NCI-H1436 (cell line): ENCODE results near the gene MZF1.
"Not testable (repeated sequence)": the region's sequence is repeated elsewhere in the genome, so short reads cannot be mapped to it uniquely, and the experiment has no call there.

Experiments used
- DNase-seq: peaks from one replicate; lab custom pipeline; 2025; lab: John Stamatoyannopoulos, UW

Gene MZF1

DNA sequence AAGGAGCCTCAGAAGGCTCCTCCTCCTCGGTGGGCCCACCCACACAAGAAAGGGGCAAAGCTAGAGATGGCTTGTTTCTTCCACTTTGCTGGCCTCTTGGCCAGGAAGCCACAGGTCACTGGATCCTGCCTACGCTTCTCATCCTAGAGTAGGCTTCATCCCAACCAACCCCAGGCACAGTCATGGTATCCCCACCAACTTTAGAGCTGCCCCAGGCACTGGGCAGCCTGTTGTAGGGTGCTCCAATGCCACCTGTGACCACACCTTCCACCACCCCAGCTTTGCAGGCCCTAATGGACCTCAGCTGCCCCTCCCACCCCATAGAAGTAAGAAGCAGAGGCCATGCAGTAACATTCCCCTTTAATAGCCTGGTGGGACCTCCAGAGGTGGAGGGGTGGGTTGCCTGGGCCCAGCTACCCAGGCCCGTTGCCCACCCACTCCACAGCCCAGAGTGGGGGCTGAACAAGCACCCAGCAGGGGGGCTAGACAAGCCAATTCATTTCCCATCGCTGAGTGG lies 17.7 kb downstream of the MZF1 start:
- DNase-seq, result no peak

DNA sequence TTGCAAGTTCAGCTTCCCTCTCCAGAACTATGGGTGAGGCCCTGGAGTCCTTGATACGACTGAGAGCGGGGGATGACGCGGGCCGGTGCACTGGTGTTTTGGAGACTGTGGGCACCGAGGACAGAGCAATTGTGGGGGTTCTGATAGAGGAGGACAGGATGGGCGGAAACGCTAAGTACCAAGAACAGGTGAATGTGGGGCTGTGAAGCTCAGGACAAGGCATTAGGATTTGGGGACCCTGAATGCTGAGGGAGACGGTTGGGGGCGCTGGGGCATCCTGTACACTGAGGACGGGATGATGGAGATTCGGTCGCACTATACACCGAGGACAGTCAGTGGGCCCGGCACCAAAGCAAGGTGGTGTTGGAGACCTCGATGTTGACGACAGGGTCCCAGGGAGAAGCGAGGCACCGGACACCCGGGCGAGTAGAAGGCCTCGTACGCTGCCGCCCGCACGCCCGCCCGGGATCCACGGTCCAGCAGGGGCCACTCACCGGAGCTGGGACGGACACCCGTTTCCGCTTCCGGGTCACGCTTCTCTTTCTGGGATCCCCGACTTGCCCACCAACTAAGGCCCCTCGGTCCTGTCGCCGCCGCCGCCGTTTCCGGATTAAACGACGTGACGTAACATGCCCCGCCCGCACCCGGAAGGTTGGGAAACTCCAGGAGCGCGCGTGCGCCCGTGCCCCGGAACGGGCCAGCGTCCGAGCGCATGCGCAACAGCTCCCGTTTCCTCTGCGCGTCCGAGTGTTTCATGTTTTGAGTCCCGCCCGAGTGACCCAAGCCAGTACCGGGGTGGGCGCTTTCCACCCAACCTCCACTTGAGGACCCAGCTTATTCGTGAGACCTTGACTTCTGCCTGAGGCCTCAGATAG lies 18.4 kb downstream of the MZF1 start, which contains the start of gene CHMP2A:
Gene CHMP2A, minus strand, starts transcription at position 612 of the 875 bp plus-strand sequence. CDS start 893 bp downstream, outside the sequence.
- no peak for DNase-seq

DNA sequence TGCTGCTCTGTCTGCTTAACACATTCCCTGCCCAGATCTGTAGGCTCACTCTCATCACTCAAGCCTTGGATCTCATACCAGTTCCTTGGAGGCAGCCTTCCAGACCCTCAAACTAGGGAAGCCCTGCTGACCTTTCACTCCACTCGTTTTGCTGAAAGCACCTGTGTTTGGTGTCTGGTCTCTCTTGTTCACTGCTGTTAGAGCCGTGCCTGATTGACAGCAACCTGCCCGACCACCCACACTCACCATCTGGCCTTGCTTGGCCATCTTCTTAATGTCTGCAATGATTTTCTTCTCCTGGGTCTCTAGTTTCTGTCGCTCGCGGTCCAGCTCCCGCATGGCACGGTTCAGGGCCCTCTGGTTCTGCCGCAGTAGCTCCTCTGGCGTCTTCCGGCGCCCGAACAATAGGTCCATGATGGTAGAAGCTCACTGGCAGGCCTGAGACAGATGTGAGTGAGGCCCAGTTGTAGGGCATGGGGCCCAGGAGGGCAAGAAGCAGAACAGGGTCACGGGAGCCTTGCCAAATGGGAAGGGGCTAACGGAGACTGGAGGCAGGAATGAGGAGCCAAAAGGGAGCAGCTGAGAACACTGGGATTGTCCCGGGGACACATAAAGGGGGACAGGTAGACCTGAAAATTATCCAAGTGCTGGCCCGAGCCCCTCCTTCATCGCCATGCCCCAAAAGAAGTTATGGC lies 19.2 kb downstream of the MZF1 start:
- DNase-seq, result no peak

DNA sequence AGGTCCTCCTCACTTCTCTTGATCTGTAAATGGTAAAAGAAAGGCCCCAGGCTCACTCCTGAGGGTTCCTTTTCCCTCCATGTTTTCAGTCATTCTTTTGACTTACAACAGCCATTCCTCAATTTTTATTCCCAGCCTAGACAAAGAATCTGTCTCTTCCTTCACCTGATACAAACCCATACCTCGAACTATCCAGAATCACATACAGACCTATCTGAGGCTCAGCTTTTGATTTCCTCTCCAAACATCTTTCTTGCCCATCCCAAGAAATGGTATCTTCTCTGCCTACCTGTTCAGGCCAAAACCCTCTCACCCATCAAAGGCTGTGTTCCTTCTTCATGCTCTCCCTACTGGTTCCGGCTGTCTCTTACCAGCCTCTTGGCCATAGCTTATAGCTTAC lies 20.5 kb downstream of the MZF1 start:
- no peak for DNase-seq

DNA sequence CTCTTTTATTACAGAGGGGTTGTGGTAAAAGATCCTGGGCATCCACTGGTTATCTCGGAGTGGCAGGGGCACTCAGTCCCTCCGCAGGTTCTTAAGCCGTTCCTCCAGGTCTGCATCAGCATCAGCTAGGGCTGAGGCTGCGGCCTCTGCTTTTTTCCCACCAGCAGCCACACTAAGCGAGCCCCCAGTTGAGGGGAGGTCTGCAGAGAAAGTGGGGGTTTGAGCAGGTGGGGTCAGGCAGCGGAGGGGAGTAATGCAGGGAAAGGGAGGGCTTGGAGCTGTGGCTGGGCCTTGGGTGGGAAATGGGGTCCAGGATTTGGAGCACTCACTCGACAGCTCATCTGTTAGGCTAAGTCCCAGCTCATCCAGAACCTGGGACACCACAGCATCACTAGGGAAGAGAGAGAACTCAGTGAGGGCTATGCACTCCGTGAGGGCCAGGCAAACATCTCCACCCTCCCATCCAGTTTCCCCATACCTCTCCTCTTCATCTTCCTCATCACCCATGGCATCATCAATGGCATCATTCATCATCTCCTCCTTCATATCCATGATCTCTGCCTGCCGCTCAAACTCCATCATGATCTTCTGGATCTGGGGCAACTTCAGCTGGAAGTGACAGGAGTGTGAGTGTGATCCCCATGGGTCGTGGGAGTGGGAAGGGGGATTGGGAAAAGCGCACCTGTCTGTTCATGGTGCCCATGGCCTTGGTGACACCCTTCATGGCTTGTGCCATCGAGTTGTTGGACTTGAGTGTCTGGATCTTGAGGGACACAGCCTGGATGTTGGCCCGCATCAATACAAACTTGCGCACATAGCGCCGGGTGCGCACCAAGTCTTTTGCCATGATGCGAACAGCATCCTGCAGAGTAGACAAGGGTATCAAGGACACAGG lies 21.3 kb downstream of the MZF1 start:
- no peak for DNase-seq

DNA sequence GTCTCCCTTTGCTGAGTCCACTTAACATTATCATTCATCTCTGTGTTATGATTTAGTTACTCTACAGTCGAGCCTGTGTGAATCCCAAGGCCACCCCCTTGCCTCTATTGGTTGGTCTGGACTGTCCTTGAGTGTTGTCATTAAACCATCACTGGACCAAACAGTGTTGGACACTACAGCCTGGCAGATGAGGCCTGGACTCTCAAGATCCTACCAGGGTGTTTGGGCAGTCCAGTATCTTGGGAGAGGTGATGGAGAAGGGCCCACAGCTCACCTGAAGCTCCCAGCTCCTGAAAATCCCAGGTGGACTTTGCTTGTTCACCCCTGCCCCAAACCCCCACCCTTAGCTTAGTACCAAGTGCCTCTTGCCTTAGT lies 22.0 kb downstream of the MZF1 start:
- DNase-seq, result no peak

DNA sequence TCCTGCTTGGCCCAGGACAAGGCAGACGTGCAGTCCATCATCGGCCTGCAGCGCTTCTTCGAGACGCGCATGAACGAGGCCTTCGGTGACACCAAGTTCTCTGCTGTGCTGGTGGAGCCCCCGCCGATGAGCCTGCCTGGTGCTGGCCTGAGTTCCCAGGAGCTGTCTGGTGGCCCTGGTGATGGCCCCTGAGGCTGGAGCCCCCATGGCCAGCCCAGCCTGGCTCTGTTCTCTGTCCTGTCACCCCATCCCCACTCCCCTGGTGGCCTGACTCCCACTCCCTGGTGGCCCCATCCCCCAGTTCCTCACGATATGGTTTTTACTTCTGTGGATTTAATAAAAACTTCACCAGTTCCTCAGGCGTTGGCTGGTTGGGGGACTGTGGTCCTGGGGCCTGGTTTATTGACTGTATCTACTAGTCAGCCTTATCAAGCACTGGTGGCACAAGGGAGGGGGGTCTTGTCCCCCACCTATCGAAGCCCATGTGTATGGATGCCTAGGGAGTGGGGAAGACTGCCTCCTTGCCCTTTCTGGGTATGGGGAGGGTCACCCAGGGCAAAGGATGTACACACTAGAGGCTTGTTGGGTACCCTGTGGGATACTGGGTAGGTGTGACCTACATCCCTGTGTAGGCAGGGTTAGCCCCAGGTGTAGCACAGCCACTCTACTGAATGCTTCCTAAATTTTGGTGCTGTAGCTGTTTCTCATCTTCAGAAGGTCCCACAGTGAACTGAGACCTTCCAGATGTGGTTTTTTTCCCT lies 22.6 kb downstream of the MZF1 start:
- no peak for DNase-seq

DNA sequence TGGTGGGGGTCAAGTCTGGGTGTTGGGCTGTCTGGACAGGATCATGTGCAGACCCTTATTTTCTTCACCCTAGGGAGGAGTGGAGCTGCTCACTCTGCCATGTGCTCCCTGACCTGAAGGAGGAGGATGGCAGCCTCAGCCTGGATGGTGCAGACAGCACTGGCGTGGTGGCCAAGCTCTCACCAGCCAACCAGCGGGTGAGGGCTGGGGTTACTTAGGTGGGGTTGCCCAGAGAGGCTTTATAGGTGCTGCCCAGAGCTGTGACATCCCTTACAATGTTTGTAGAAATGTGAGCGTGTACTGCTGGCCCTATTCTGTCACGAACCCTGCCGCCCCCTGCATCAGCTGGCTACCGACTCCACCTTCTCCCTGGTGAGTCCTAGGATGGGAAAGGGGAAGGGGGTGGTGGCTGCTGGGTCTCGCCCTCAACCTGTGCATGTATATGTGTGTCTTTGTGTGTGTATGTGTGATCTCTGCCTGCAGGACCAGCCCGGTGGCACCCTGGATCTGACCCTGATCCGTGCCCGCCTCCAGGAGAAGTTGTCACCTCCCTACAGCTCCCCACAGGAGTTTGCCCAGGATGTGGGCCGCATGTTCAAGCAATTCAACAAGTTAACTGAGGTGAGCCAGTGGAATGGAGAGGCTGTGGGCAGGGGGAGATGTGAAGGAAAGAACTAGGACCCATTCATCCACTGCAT lies 23.3 kb downstream of the MZF1 start:
- DNase-seq, result no peak

DNA sequence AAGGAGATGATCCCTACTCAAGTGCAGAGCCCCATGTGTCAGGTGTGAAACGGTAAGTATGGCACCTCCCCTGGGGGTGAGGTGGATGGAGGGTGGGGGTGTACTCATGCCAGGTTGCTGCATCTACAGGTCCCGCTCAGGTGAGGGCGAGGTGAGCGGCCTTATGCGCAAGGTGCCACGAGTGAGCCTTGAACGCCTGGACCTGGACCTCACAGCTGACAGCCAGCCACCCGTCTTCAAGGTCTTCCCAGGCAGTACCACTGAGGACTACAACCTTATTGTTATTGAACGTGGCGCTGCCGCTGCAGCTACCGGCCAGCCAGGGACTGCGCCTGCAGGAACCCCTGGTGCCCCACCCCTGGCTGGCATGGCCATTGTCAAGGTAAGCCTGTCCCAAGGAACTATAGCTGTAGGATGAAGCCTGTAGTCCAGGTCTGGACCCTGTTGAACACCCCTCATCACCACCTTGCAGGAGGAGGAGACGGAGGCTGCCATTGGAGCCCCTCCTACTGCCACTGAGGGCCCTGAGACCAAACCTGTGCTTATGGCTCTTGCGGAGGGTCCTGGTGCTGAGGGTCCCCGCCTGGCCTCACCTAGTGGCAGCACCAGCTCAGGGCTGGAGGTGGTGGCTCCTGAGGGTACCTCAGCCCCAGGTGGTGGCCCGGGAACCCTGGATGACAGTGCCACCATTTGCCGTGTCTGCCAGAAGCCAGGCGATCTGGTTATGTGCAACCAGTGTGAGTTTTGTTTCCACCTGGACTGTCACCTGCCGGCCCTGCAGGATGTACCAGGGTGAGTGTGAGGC lies 24.1 kb downstream of the MZF1 start:
- no peak for DNase-seq

DNA sequence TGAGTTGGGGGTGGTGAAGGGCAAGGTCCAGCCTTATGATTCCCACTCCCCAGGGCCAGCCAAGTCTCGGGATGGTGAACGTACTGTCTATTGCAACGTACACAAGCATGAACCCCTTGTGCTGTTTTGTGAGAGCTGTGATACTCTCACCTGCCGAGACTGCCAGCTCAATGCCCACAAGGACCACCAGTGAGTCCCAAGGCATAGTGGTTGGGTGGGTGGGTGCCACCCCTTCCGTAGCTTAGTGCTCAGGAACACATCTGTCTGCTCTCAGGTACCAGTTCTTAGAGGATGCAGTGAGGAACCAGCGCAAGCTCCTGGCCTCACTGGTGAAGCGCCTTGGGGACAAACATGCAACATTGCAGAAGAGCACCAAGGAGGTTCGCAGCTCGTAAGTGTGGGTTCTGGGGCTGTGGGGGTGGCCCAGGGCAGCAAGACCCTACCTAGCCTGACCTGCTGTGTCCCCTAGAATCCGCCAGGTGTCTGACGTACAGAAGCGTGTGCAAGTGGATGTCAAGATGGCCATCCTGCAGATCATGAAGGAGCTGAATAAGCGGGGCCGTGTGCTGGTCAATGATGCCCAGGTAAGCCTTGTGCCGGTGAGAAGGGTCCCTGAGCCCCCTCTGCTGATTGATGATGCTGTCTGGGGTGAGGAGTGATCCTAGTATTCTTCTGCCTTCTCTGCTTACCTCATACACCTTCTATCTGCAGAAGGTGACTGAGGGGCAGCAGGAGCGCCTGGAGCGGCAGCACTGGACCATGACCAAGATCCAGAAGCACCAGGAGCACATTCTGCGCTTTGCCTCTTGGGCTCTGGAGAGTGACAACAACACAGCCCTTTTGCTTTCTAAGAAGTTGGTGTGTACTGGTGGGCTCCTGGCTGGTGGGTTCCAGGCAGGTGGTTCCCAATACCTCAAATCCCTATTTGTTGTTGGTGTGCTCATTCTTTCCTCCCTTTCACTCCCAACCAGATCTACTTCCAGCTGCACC lies 25.5 kb downstream of the MZF1 start:
- DNase-seq, result no peak

DNA sequence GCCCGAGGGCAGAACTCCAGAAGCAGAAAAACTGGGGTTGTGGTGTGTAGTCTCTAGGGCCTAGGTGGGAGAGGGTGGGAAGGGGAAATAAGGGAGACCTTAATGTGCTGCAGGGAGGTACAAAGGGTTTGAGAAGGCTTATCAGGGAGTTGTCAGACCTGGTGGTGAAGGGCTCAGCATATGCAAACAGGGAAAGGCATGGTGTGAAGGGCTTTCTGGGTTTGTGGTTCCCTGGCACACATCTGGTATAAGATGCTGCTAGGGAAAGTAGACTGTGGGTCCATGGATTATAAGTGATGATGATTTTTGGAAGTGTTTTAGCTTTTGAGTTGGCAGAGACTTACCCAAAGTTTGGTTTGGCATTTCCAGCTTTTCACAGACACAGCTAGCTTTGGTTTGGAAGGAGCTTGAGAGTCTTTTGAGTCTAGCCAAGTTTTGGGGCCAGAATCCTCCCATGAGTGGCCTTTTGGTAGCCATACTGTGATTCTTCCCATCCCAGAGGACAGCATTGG lies 27.1 kb downstream of the MZF1 start:
- DNase-seq, result no peak

DNA sequence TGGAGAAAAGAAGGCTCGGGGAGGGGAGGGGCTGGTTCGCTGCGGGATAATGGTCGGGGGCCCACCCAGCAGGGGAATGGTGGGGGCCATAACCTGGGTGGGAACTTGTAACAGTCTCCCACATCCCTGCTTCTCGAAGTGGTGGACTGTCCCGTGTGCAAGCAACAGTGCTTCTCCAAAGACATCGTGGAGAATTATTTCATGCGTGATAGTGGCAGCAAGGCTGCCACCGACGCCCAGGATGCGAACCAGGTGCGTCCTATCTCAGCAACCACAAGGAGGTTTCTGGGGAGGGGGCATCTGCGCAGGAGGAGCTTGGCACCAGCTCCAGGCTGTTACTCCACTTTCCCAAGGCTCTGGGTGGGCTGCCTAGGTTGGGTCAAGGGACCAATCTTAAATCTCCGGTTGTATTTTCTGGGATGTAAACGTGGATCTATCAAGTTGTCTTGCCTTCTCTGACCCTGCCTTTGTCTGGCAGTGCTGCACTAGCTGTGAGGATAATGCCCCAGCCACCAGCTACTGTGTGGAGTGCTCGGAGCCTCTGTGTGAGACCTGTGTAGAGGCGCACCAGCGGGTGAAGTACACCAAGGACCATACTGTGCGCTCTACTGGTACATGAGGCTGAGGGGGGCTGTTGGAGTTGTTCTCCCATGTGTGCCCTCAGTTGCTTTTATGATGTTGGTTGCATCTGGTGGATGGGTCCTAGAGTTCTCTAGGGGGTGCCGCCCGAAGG lies 27.7 kb downstream of the MZF1 start:
- DNase-seq, result no peak

DNA sequence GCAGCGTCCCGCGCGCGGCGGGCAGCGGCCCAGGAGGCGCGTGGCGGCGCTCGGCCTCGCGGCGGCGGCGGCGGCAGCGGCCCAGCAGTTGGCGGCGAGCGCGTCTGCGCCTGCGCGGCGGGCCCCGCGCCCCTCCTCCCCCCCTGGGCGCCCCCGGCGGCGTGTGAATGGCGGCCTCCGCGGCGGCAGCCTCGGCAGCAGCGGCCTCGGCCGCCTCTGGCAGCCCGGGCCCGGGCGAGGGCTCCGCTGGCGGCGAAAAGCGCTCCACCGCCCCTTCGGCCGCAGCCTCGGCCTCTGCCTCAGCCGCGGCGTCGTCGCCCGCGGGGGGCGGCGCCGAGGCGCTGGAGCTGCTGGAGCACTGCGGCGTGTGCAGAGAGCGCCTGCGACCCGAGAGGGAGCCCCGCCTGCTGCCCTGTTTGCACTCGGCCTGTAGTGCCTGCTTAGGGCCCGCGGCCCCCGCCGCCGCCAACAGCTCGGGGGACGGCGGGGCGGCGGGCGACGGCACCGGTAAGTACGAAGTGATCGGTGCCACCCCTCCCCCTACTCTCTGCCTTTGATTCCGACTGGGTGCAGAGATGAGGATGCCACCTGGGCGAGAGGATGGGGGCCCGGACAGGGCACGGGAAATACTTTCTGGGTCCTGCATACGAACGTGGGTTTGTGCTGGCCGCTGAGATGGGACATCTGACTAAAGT lies 28.4 kb downstream of the MZF1 start:
- no peak for DNase-seq

DNA sequence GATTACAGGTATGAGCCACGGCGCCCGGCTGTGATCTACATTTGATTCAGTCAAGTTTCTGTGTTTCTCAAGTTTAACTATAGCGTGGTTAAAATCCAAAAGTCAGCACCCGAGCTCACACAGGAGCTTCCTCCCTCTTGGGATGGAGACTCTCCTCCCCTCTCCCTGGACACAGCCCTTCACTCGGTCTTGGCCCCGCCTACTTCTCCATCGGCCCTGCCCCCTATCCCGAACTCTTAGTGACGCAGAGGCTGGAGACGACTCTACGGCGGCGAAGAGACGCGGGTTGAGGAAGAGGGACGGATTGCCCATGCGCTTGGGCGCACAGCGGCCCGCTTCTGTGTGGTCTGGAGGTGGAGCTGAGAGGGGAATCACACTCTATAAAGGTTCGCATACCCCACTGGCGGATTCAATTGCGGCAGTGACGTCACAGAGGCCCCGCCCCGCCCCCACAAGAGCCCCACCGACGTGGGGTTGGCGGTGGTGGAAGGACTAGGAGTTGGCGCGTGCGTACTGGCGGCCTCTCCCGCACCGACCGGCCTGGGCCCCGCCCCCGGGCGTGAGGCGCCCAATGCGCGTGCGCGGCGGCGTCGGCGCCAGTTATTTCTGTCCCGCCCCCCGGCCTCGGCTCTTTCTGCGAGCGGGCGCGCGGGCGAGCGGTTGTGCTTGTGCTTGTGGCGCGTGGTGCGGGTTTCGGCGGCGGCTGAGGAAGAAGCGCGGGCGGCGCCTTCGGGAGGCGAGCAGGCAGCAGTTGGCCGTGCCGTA lies 29.1 kb downstream of the MZF1 start, which contains the start of gene TRIM28:
Gene TRIM28, plus strand, starts transcription at position 239 of the 765 bp plus-strand sequence. CDS start 694 bp downstream, outside the sequence.
- DNase-seq, result no peak

DNA sequence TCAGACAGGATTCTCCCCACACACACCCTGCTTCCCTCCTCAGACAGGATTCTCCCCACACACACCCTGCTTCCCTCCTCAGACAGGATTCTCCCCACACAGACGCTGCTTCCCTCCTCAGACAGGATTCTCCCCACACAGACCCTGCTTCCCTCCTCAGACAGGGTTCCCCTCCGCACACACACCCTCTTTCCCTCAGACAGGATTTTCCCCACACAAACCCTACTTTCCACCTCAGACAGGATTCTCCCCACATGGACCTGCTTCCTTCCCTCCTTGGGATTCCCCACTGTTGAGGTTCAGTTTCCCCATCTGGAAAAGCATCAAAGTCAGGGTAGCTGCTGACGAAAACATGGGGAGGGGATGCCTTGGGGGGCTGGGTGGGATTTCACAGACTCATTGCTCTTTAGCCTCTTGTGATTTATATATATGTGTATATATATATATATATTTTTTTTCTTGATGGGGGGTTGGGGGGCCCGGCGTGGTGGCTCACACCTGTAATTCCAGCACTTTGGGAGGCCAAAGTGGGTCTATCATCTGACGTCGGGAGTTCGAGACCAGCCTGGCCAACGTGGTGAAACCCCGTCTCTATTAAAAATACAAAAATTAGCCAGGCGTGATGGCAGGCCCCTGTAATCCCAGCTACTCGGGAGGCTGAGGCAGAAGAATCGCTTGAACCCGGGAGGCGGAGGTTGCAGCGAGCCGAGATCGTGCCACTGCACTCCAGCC lies 30.3 kb downstream of the MZF1 start:
- DNase-seq, result not testable (repeated sequence)
